Spleen (tissue), 11 donors: Measurements from ENCODE around the gene SLC39A7. TPM values are rescaled to one million over a fixed set of nuclear protein-coding genes. Genes with fewer than 3 reads are reported as not detected.

Experiments used
- DNase-seq: peaks from one replicate; pipeline ENCODE4 v3.0.0-alpha.2; 2020
- H3K27ac ChIP-seq, 8 donors: fragments of 200-600 bp; sonication (generic) in 7 of 8; 1 replicate in 4 of 8; 2 replicates in 4 of 8; pipeline versions ENCODE4 v1.5.0 to v1.8.0; 2016 to 2021; ENCODE audit warnings: inconsistent platforms in 4 of 8, mild to moderate bottlenecking in 4 of 8, moderate library complexity in 1 of 8
- H3K27me3 ChIP-seq, 7 donors: fragments of 200-600 bp; sonication (generic) in 6 of 7; replicated peaks in 1 of 7; 1 replicate in 4 of 7; 2 replicates in 3 of 7; pipeline versions ENCODE4 v1.5.0 to v1.8.0; 2016 to 2021; ENCODE audit warnings: inconsistent platforms in 3 of 7, mild to moderate bottlenecking in 1 of 7
- H3K36me3 ChIP-seq, 6 donors: fragments of 200-600 bp; sonication (generic) in 5 of 6; 1 replicate in 4 of 6; 2 replicates in 2 of 6; pipeline versions ENCODE4 v1.5.0 to v1.8.0; 2016 to 2021; ENCODE audit warnings: inconsistent platforms in 2 of 6
- H3K4me1 ChIP-seq, 6 donors: fragments of 200-600 bp; sonication (generic) in 5 of 6; 1 replicate in 3 of 6; 2 replicates in 3 of 6; pipeline versions ENCODE4 v1.5.0 to v1.8.0; 2016 to 2021; ENCODE audit warnings: inconsistent platforms in 3 of 6
- H3K4me3 ChIP-seq, 8 donors: fragments of 200-600 bp; sonication (generic) in 7 of 8; 1 replicate in 4 of 8; 2 replicates in 4 of 8; pipeline versions ENCODE4 v1.5.0 to v1.8.0; 2016 to 2021; ENCODE audit warnings: inconsistent platforms in 4 of 8, mild to moderate bottlenecking in 4 of 8, moderate library complexity in 2 of 8
- H3K9me3 ChIP-seq, 8 donors: fragments of 200-600 bp; sonication (generic) in 7 of 8; 1 replicate in 4 of 8; 2 replicates in 4 of 8; pipeline versions ENCODE4 v1.5.0 to v1.8.0; 2016 to 2021; ENCODE audit warnings: inconsistent platforms in 4 of 8
- CTCF ChIP-seq, 11 experiments: fragments of 200-600 bp in 7 of 11; fragments of 450-650 bp in 4 of 11; sonication (generic) in 4 of 11; IDR thresholded peaks in 8 of 11; conservative IDR thresholded peaks in 3 of 11; 1 replicate in 7 of 11; 2 replicates in 4 of 11; pipeline versions ENCODE4 v1.4.0 to v1.8.0; 2016 to 2021; ENCODE audit warnings: antibody characterized with exemption in 11 of 11, inconsistent platforms in 4 of 11, mild to moderate bottlenecking in 1 of 11
- POLR2A ChIP-seq, 3 donors: fragments of 450-650 bp; IDR thresholded peaks; one replicate each; pipeline ENCODE4 v1.5.1; 2017; ENCODE audit warnings: antibody characterized with exemption in 3 of 3, mild to moderate bottlenecking in 1 of 3
- POLR2AphosphoS5 ChIP-seq, 3 donors: sonication (generic); formaldehyde crosslinking; IDR thresholded peaks; one replicate each; pipeline ENCODE4 v1.5.1; 2017; ENCODE audit warnings: antibody characterized with exemption in 3 of 3
- WGBS, 5 donors: extraction: QIAGEN DNeasy Blood & Tissue Kit in 3 of 5; methylation state at CpG; one replicate each; pipeline versions ENCODE4 v1.1.5 to v1.1.7; 2013 to 2018; 5-methylcytosine and 5-hydroxymethylcytosine counted together
- intact Hi-C: fragments of 100-400 bp; cut with DNase I; formaldehyde crosslinking; loops from one replicate; pipeline ENCODE4 v1.15.0; 2023; ENCODE audit warnings: low total_unique reads
- polyA plus RNA-seq, 3 donors: library from polyadenylated mRNA; stranded (reverse); fragments of 200-250 nt; gene quantifications; one replicate each; pipeline ENCODE4 v1.2.1, GENCODE V29; 2013
- total RNA-seq, 7 donors: library from RNA; depleted of rRNA in 3 of 7; stranded (reverse); fragments of >200 nt in 3 of 7; fragmentation: NEBNext Ultra II Directional in 4 of 7; extraction: Animal tissue kit (Norgen Biotek cat#: 25700) in 4 of 7; gene quantifications; one replicate each; pipeline versions ENCODE4 v1.1.0 to v1.2.1, GENCODE V29; 2016 to 2021
- donor health status: healthy with polysubstance abuse.
- donor health status: DM: no; HTN: no; CAD: no; lungs with moderate emphysema.
- donor health status: DM: no; HTN: no; CAD: no.
- donor health status: Bipolar disorder and iron deficiency.
- donor health status: healthy.
- donor health status: DM: no; HTN: no; CAD: no.
- donor health status: DM: yes; HTN: yes; CAD: no.

SLC39A7 gene
- total and polyA plus RNA-seq, 10 donors = 28.8 to 58.7 (median 45.3) TPM

GRCh38 chr6:33169291-33170175 lies 31.1 kb upstream of the SLC39A7 start:
- Histone ChIP-seq H3K9me3 (no peaks in the 10 kb centered on the region), H3K4me3 (no peak overlapping the region), H3K27me3 (peaks cover 0 to 6% (median 0%) of the 10 kb centered on the region in 7 donors), H3K4me1 (no peaks in the 10 kb centered on the region), H3K27ac (no peak overlapping the region), H3K36me3 (no peaks in the 10 kb centered on the region)
- intact Hi-C loops = no loop called here
- TF ChIP-seq CTCF (IDR thresholded peaks at IDR 0.05 in 8 of 11, conservative IDR thresholded peaks at IDR 0.05 in 3 of 11) = no peak
- no peak for TF ChIP-seq POLR2A (IDR thresholded peaks at IDR 0.05)
- no peak for TF ChIP-seq POLR2AphosphoS5 (IDR thresholded peaks at IDR 0.05)
- peak; percentile 41 for DNase-seq
- 89 to 95% (median 91%) methylated on average over 10 of the region's 10 CpGs for WGBS, 5 donors

- TF ChIP-seq CTCF (IDR thresholded peaks at IDR 0.05 in 8 of 11, conservative IDR thresholded peaks at IDR 0.05 in 3 of 11) (no peak), POLR2AphosphoS5 (IDR thresholded peaks at IDR 0.05) (no peak), POLR2A (IDR thresholded peaks at IDR 0.05) (no peak)
- Histone ChIP-seq H3K4me1 (no peaks in the 10 kb centered on the region), H3K9me3 (no peaks in the 10 kb centered on the region), H3K27ac (no peak overlapping the region), H3K4me3 (no peak overlapping the region), H3K36me3 (no peaks in the 10 kb centered on the region), H3K27me3 (peaks cover 0 to 6% (median 0%) of the 10 kb centered on the region in 7 donors)
- 68 to 77% (median 73%) methylated on average over 9 of the region's 9 CpGs for WGBS, 5 donors
- DNase-seq = peak; percentile 57
- intact Hi-C loops = no loop called here
Measured at GRCh38 chr6:33170176-33171015, 30.3 kb upstream of the SLC39A7 start.

DNA sequence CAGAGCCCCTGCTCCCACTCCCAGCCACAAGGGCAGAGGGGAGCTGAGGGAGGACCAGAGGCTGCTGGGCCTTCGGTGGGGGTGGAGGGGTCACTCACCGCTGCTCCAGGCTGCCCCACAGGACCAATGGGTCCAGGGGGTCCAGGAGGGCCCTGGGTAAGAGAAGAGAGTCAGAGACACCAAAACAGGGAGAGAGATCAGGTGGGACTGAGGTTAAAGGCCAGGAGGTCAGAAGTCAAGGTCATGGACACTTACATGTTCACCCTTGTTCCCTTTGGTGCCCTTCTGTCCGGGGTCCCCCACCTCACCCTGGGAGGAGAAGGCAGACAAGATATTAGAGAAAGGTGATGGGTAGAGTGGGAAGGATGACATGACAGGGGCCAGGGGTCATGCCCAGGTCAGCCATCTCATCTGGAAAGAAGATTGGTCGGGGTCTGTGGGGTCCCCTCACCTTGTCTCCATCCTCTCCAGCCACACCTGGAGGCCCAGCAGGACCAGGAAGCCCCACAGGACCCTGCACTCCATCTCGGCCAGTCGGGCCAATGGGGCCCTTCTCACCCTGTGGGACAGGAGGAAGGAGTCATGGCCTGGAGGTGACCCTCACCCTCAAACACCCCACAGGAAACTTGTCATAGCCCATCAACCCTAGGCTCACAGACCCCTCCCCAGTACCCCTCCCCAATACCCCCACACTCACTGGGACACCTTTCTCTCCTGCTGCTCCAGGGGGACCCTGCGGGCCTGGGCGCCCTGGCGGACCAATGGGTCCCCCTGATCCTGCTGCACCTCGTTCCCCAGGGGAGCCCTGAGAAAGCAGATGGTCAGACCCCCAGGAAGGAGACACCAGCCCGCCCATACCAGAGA lies 29.4 kb upstream of the SLC39A7 start:
- TF ChIP-seq POLR2A (IDR thresholded peaks at IDR 0.05) = no peak
- no peak for TF ChIP-seq POLR2AphosphoS5 (IDR thresholded peaks at IDR 0.05)
- no peak overlapping the region for H3K27ac ChIP-seq
- H3K36me3 ChIP-seq = no peaks in the 10 kb centered on the region
- 75 to 87% (median 84%) methylated on average over 8 to 11 of the region's 11 CpGs for WGBS, 5 donors
- H3K9me3 ChIP-seq = no peaks in the 10 kb centered on the region
- H3K4me1 ChIP-seq = no peaks in the 10 kb centered on the region
- peak; percentile 48 for DNase-seq
- H3K27me3 ChIP-seq = peaks cover 0 to 6% (median 0%) of the 10 kb centered on the region in 7 donors
- intact Hi-C loops = no loop called here
- no peak overlapping the region for H3K4me3 ChIP-seq
